Measurements from ENCODE around the gene SYNJ1.

SYNJ1 gene

DNA sequence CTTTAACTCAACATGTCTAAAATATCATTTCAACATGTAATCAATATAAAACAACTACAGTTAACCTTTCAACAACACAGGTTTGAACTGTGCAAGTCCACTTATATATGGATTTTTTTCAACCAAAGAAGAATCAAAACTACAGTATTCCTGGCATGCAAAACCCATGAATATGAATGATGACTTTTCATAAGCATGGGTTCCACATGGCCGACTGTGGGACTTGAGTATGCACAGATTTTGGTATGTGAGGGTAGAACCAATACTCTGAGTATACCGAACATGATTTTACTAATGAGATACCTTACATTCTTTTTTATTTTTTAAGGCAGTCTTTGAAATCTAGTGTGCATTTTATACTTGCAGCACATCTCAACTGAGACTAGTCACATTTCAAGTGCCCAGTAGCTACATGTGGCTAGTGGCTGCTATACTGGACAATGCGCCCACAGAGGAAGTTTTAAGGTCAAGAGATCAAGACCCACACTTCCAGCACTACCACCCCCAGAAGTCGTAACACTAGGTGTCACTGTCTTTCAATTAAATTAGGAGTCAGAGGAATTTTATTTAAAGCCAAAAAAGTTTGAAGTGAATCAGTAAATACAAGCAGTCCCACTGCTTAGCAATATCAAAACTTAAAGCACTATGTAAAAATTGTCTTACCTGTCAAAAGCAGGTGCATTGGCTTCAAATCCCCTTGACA lies 40.0 kb downstream of the SYNJ1 start:
- TF ChIP-seq GATA2 (IDR thresholded peaks at IDR 0.05; ENCODE audit: low read depth, low read length) (no peak), GATA3 (IDR thresholded peaks at IDR 0.05; ENCODE audit: low read depth, low read length) (no peak)

DNA sequence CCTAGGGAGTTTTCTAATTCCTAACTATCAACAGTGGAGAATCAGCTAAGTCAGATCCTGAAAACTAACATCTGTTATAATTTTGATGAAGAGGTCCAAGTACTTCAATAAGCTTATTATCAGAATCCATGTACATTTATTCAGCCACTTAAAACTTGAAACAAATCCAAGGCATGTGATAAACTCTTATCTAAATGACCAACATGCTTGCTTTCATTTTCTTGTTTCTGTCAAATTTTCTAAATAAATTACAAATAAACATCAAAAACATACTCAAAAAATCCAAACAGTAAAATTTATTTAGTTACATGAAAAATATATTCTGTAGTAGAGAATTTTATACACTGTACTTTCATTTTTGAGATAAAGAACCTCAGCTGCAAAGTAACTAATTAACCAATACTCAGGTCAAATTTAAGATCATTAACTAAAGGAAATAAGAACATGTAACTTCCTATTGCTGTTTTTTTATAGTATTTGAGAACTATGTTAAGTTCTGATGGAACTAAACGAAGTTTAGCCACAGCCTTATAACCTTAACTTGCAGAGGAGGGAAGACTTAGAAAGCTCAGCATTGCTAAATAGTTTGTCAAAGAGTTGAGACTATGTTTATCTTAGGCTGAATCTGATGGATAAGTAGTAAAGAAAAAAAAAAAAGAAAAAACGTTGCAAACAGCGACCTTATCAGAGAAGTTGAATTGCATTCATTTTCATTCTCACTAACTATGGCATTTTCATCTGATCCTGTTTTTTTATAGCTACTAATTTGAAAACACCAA lies 44.9 kb downstream of the SYNJ1 start:
- TF ChIP-seq GATA3 (IDR thresholded peaks at IDR 0.05; ENCODE audit: low read depth, low read length), result no peak
- no peak for TF ChIP-seq GATA2 (IDR thresholded peaks at IDR 0.05; ENCODE audit: low read depth, low read length)

DNA sequence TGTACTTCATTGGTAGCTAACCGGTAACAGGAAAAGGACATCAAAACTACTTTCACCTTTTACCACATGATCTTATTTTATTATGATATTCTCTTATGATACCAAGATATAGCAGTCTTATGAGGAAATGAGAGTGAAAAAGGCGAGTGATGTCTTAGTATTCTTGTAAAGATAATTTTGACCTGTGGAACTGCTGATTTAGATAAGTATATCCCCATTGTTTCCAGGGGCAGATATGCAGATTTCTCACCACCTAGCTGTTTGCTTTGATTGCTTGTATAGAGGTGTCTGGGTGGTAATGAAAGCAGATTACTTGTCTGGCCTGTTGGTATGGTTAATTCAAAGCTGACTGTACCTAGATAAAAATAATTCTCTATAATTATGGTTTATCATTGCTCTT lies 53.1 kb downstream of the SYNJ1 start:
- no peak for TF ChIP-seq GATA3 (IDR thresholded peaks at IDR 0.05; ENCODE audit: low read depth, low read length)
- no peak for TF ChIP-seq GATA2 (IDR thresholded peaks at IDR 0.05; ENCODE audit: low read depth, low read length)

DNA sequence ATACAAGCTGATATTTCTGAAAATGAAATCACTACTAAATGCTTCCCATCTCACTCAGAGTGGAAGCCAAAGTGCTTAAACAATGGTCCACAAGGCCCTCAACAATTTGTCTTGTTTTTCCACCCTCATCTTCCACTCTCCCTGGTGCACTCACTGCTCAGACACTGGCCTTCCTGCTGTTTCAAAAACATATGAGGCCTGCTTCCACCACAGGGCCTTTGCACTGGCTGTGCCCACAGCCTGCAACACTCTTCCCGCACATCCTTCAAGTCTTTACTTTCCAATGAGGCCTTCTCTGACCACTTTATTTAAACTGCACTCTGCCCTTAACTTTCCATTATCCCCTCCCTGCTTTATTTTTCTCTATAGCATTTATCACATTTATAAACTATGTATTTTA lies 53.8 kb downstream of the SYNJ1 start:
- TF ChIP-seq GATA2 (IDR thresholded peaks at IDR 0.05; ENCODE audit: low read depth, low read length) (no peak), GATA3 (IDR thresholded peaks at IDR 0.05; ENCODE audit: low read depth, low read length) (no peak)

DNA sequence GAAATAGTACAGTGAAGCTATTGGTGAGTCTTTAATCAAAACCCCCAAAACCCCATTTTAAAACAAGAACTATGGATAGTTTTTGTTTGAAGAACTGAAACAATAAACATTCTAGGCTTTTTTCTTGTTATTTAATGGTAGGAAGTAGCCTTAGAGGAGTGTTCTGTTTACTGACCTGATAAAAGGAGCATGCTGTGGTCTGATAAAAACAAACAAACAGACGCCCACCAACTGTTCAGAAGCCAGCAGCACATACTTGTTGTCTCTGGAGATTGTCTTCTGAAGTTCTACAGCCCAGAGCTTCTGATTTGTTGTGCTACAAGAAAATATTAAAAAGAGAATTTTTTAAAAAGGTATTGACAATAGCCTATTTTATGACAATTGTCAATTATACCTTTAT lies 61.6 kb downstream of the SYNJ1 start:
- no peak for TF ChIP-seq GATA2 (IDR thresholded peaks at IDR 0.05; ENCODE audit: low read depth, low read length)
- TF ChIP-seq GATA3 (IDR thresholded peaks at IDR 0.05; ENCODE audit: low read depth, low read length), result no peak

DNA sequence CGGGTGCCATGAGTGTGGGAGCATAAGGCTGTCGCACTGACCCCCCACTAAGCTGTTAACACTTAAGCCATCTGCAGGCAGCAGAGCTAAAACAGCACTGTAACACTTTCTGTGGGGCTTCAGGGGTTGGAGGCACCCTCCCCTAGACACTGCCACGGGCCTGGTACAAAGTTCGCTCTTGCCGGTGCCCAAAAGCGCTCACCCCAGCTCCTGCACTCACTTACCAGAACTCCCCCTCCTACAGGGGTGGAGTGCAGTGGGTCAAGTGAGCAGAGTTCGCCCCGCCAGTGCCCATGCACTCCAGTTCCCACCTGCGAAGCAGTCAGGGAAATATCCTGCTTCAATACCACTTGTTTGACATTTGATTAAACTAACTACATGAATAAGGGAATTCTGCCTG lies 69.3 kb downstream of the SYNJ1 start:
- TF ChIP-seq GATA3 (IDR thresholded peaks at IDR 0.05; ENCODE audit: low read depth, low read length) (no peak), GATA2 (IDR thresholded peaks at IDR 0.05; ENCODE audit: low read depth, low read length) (no peak)

DNA sequence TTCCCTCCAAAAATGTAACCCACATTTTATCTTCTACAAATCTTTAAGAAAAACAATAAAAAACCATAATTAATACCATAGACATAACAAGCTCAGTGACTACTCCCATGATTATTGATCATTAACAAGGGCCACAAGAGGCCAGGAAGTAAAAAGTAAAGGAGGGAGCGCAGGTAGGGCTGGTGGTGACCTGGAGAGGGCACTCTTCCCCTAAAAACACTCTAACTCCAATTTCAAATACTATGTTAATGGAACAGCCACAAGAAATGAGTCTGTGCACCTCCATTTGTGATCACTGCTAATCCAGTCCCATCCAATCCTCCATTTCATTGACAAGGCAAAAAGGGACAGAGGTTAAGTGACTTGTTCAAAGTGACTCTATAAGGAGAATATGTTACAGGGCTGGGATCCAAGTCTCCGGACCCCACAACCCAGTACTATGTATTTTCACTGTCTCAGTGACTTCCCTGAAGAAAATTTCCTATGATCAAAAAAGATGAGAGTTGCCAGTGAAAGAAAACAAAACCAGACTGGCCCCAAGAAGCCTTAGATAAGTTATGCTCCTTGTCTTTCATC lies 74.4 kb downstream of the SYNJ1 start:
- TF ChIP-seq GATA3 (IDR thresholded peaks at IDR 0.05; ENCODE audit: low read depth, low read length) (no peak), GATA2 (IDR thresholded peaks at IDR 0.05; ENCODE audit: low read depth, low read length) (no peak)

DNA sequence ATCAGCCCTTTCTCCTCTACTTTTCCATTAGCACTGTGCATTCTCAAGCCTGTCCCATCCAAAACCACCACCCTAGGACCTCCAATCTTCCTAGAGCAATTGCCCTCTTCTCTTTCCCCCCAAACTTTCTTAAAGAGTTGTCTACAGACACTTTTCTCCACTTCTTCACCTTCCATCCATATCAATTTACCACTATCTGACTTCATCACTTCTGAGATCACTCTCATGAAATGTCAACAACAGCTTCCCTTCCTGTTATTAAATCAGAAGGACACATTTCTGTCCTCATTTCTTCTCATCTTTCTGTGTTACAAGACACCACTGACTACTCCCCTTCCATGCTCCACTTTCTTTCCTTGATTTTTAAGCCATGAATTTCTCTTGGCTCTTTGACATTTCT lies 79.6 kb downstream of the SYNJ1 start:
- TF ChIP-seq GATA2 (IDR thresholded peaks at IDR 0.05; ENCODE audit: low read depth, low read length), result no peak
- no peak for TF ChIP-seq GATA3 (IDR thresholded peaks at IDR 0.05; ENCODE audit: low read depth, low read length)

DNA sequence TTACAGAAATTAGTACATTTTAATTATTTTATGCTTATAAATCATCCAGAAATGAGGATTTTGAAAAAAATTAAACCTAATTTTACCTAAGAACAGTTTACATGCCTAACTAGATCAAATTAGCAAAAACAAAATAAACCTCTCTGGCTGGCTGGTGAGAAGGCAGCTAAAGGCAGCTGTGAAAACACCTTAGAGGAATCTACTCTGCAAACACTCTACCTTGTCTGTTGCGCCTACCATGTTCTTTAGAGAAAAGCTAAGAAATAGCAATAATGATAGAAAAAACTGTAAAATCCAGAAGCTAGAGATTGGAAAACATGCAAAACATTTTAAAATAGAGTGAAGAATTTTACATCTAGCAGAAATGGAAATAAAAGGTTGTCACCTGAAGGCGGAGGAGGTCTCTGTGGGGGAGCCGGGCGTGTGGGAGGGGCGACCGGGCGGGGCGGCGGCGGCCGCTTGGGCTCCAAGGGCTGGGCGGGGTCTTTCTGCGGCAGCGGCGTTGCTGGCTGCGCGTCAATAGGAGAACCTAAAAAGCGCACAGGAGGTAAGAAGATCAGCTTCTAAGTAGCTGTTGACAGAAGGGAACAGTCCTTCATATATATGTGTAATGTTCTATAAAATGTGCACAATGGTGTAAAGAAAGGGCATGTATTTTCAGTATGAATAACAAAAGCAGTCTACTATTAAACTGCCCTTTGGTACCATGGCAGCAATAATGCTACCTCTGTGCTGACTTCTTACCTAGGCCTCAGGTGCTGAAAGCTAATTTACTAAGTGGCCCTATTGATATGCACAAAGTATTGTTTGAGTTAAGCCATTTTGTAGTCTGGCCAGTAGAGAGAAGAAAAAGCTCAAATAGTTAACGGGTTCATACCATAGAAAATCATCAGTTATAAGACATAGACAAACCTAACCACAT lies 82.3 kb downstream of the SYNJ1 start:
- TF ChIP-seq GATA2 (IDR thresholded peaks at IDR 0.05; ENCODE audit: low read depth, low read length), result no peak
- TF ChIP-seq GATA3 (IDR thresholded peaks at IDR 0.05; ENCODE audit: low read depth, low read length), result no peak

DNA sequence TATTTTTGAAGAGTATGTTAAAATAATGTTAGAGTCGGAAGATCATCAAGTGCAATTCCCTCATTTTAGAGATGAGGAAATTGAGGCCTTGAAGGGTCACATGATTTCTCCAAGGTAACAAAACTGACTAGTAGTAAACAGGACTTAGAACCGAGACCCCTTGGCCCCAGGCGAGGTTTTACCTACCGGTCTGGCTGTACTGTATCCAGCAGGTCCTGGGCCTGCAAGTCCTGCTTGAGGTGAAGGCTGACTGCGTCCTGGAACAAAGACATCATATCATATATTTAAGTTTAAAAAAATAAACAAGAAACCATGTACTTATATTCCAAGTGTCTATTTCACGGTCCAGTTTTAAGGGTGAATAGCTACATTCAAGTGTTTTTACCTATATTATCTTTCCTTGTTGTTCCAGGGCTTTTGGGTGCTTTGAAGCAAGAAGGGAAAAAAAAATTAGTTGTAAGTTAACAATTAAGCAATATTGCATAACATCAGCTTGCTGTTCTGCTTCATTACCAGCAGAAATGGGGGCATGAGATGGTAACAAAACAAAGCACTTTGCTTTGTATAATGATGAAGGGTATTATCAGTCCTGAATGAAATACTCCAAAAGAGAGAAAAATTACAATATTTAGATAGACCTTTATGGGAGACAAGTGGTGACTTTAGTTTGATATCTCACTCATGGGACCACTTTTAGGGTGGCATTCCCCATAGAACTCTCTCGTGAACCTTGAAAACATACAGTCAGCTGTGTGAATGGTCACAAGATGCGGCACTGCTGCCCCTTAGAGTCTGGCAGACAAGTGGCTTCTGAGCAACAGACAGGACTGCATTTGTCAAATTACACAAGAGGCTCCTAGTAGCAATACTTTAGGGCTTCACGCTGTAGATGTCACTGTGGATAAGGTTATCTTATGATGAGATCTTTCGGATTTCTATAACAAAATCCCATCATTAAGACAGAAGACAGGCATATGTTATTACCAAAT lies 85.8 kb downstream of the SYNJ1 start:
- TF ChIP-seq GATA2 (IDR thresholded peaks at IDR 0.05; ENCODE audit: low read depth, low read length), result no peak
- TF ChIP-seq GATA3 (IDR thresholded peaks at IDR 0.05; ENCODE audit: low read depth, low read length), result no peak

DNA sequence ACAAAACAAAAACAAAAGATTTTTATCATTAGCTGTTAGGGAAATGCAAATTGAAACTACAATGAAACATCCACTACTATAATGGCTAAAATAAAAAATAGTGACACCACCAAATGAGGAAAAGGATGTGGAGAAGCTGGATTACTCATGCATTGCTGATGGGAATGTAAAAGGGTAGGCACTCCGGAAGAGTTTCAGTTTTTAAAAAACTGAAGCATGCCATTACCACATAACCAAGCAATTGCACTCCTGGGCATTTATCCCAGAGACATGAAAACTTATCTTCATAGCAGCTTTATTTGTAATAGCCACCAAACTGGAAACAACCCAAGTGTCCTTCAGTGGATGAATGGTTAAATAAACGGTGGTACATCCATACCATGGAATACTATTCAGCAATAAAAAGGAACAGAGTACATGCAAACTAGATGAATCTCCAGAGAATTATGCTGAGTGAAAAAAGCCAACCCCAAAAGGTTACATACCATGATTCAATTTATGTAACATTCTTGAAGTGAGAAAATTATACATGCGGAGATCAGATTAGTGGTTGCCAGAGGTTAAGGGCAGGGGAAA lies 101.1 kb downstream of the SYNJ1 start:
- TF ChIP-seq GATA3 (IDR thresholded peaks at IDR 0.05; ENCODE audit: low read depth, low read length) (no peak), GATA2 (IDR thresholded peaks at IDR 0.05; ENCODE audit: low read depth, low read length) (no peak)

DNA sequence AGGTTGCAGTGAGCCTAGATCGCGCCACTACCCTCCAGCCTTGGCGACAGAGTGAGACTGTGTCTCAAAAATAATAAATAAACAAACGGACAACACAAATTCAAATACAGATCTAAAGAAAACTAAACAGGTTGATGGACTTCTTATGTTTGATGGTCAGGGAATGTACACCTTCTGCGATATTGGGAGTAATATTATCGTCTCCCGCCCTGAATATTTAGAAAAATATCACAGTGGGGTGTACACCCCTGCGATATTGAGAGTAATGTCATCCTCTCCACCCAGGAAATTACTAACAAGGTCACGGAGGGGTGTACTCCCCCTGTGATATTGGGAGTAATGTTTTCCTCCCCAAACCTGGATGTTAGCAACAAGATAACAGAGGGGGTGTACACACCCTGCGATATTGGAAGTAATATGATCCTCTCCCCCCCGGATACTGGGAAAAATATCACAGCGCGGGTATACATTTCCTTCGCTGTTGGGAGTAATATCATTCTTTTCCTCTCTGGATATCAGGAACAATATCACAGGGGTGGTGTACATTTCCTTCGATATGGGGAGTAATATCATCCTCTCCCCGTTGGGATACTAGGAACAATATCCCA lies 114.3 kb downstream of the SYNJ1 start:
- TF ChIP-seq GATA3 (IDR thresholded peaks at IDR 0.05; ENCODE audit: low read depth, low read length) (no peak), GATA2 (IDR thresholded peaks at IDR 0.05; ENCODE audit: low read depth, low read length) (no peak)

All from SH-SY5Y (cell line).